ENCODE data around the gene WASHC4.

The WASHC4 gene

DNA sequence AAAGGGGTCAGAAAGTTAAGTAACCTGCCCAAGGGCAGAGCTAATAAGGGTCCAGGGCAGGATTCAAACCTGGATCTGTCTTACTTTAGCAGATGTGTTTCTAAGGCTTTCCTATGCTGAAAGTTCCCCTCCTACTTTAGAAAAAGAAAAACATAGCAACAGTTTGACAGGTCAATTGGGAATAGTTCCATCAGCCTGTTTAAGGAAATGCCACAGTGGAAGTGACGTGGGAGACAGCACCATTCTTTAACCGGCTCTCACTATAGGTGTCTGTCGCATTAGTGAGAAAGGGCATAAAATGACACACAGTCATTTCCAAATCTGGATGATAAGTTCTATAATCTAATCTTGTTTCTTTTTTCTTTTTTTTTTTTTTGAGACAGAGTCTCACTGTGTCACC lies 30.6 kb upstream of the WASHC4 start:
- Histone ChIP-seq H3K4me3 (ENCODE audit: low read depth, low read length) (no peak overlapping the region), H3K36me3 (ENCODE audit: insufficient read depth, low read length) (peaks cover 20% of the 10 kb centered on the region), H2AFZ (ENCODE audit: low read length, unreplicated experiment) (no peak overlapping the region), H3K79me2 (ENCODE audit: control insufficient read depth, insufficient read depth, low read length, unreplicated experiment) (peaks cover 49% of the 10 kb centered on the region), H3K4me1 (ENCODE audit: control insufficient read depth, insufficient read depth, low read length, unreplicated experiment) (peaks cover 30% of the 10 kb centered on the region), H3K27me3 (ENCODE audit: insufficient read depth, low read length) (no peaks in the 10 kb centered on the region), H3K27ac (ENCODE audit: low read depth, low read length) (no peak overlapping the region)

DNA sequence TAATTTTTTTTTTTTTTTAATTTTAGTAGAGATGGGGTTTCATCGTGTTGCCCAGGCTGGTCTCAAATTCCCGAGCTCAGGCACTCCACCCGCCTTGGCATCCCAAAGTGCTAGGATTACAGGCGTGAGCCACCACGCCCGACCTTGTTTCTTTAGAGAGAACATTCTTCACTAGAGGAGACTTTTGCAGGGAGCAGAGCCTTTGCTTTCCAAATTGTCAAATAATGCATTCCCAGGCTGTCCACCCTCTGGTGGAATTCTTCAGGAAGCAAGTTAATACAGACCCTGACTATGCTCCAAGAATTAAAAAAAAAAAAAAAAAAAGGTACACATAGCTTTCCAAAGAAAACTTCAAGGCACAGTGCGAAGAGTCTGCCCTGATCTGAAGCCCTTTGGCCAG lies 30.1 kb upstream of the WASHC4 start:
- Histone ChIP-seq H3K36me3 (ENCODE audit: insufficient read depth, low read length) (peaks cover 18% of the 10 kb centered on the region), H3K4me3 (ENCODE audit: low read depth, low read length) (no peak overlapping the region), H3K4me1 (ENCODE audit: control insufficient read depth, insufficient read depth, low read length, unreplicated experiment) (peaks cover 33% of the 10 kb centered on the region), H3K79me2 (ENCODE audit: control insufficient read depth, insufficient read depth, low read length, unreplicated experiment) (peaks cover 54% of the 10 kb centered on the region), H2AFZ (ENCODE audit: low read length, unreplicated experiment) (no peak overlapping the region), H3K27me3 (ENCODE audit: insufficient read depth, low read length) (no peaks in the 10 kb centered on the region), H3K27ac (ENCODE audit: low read depth, low read length) (no peak overlapping the region)

DNA sequence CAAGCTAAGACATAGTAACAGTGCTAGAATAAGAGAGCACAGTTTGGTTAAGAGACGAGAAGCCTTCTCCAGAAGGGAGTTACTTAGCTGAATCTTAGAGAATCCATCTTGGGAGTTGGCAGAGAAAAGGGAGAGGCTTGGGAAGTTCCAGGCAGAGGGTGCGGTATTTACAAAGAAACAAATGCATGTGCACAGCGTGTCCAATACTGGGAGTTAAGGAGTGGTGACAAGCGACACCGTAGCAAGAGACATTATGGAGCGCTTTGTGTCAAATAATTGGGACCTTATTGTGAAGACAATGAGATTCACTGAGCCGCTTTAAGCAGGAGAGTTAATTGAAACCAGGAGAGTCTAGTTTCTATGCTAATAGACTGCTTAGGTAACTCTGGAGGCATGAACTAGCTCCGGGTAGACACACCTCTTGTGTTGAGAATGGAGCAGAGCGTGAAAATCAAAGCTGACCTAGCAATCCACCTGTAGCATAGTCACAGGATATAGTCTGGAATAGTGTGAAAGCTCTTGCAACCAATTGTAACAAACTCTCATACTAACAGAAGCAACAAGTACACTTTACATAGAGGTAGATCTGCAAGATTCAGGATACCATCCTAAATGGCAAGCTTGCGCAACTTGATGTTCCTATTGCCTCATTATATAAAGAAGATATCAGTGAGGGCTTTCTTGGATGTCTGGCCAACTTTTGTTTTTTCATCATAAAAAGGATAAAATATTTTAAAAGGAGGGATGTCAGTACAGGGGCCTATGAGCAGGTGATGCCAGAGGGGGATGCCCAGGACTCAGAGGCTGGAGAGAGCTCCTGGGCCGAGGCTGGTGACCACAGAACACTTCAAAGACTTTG lies 28.6 kb upstream of the WASHC4 start:
- Histone ChIP-seq H3K4me1 (ENCODE audit: control insufficient read depth, insufficient read depth, low read length, unreplicated experiment) (peaks cover 40% of the 10 kb centered on the region), H3K27ac (ENCODE audit: low read depth, low read length) (no peak overlapping the region), H2AFZ (ENCODE audit: low read length, unreplicated experiment) (no peak overlapping the region), H3K79me2 (ENCODE audit: control insufficient read depth, insufficient read depth, low read length, unreplicated experiment) (peaks cover 62% of the 10 kb centered on the region), H3K4me3 (ENCODE audit: low read depth, low read length) (no peak overlapping the region), H3K36me3 (ENCODE audit: insufficient read depth, low read length) (peaks cover 6% of the 10 kb centered on the region), H3K27me3 (ENCODE audit: insufficient read depth, low read length) (no peaks in the 10 kb centered on the region)

DNA sequence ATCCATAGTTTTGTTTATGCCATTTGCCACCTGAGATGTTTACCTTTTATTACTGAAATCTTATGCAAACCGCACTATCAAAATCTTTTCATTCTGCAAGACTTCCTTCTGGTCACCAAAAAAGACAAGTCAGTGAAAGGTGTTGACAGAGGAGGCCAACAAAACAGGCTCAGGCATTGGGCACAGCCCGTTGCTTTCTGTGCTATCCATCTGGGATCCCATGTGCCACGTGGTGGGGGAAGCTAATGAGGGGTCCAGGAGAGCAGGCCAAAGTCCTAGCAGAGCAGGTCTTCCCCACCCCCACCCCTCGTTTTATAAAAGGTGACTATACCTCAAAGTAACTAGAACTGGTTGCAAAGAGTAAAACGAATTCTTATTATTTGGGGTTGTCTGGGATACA lies 24.5 kb upstream of the WASHC4 start:
- no peaks in the 10 kb centered on the region for H3K27me3 ChIP-seq (ENCODE audit: insufficient read depth, low read length)
- H3K79me2 ChIP-seq (ENCODE audit: control insufficient read depth, insufficient read depth, low read length, unreplicated experiment), result peaks cover 43% of the 10 kb centered on the region
- peaks cover 28% of the 10 kb centered on the region for H3K4me1 ChIP-seq (ENCODE audit: control insufficient read depth, insufficient read depth, low read length, unreplicated experiment)
- H3K36me3 ChIP-seq (ENCODE audit: insufficient read depth, low read length), result peaks cover 5% of the 10 kb centered on the region
- peak overlapping the region; percentile 83 for H2AFZ ChIP-seq (ENCODE audit: low read length, unreplicated experiment)
- peak overlapping the region; percentile 46 for H3K27ac ChIP-seq (ENCODE audit: low read depth, low read length)
- H3K4me3 ChIP-seq (ENCODE audit: low read depth, low read length), result peak overlapping the region; percentile 98

DNA sequence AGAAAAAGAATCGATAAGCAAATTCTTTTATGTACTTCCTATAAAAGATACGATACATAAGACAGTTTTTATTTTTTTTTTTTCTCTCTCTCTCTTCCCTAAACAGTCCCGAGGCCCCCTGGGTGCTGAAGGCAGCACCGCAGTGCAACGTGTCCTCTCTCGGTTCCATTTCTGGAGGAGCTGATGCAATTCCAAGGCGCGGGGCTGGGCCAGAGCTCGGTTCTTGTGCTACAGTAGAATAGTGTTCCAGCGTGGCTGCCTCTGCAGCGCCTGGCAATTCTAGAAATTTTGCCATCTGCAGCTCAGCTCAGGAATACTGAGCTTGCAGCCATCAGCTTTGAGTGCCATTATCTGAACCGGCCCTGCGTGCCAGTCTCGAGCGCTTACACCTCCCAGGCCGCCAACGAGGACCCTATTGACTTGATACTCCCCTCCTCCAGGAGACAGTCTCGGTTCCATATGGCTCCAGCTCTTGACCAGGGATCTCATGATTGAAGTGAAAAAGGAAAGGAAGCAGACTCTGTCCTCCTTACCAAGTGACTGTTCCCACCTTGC lies 23.9 kb upstream of the WASHC4 start:
- Histone ChIP-seq H3K79me2 (ENCODE audit: control insufficient read depth, insufficient read depth, low read length, unreplicated experiment) (peaks cover 37% of the 10 kb centered on the region), H3K27ac (ENCODE audit: low read depth, low read length) (peak overlapping the region; percentile 46), H3K4me3 (ENCODE audit: low read depth, low read length) (peak overlapping the region; percentile 98), H2AFZ (ENCODE audit: low read length, unreplicated experiment) (peak overlapping the region; percentile 83), H3K4me1 (ENCODE audit: control insufficient read depth, insufficient read depth, low read length, unreplicated experiment) (peaks cover 28% of the 10 kb centered on the region), H3K36me3 (ENCODE audit: insufficient read depth, low read length) (peaks cover 5% of the 10 kb centered on the region), H3K27me3 (ENCODE audit: insufficient read depth, low read length) (no peaks in the 10 kb centered on the region)

DNA sequence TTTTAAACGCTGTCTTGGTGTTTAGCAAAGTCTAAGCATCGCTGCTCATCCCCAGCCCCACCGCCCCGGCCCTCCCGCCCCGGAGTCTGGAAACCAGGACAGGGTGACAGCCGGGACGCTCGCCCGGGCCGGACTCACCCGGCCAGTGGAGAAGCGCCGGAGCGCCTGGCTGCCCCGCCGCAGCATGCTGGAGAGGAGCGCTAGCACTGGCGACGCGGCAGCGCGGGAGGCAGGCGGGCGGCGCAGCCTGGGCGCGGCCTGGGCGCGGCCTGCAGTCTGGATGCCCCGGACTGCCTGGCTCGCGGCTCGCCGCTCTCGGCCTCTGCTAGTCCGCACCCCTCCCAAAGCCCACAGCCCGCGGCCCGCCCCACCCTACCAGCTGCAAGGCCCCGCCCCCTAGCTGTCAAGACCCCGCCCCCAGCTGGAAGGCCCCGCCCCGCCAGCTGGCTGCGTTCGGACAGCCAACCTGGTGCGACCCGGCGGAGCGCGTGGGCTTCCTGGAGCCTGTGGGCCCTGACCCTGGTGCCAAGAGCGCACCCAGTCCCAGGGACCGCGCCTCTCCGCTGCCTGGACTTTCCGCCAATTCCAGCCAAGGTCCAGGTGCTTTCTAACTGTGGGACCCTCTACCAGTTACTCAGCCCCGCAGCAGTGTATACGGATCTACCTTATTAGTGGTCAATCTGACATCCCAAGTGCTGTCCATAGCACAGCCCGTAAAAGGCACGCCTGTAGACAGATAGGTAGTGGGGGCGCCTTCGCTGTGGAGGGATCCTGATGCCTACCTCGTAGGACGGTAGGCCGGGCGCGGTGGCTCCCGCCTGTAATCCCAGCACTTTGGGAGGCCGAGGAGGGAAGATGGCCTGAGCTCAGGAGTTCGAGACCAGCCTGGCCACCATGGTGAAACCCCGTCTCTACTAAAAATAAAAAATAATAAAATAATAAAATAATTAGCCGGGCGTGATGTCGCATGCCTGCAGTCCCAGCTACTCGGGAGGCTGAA lies 23.0 kb upstream of the WASHC4 start, which contains the start of gene ALDH1L2:
Gene ALDH1L2 (minus strand): TSS at position 208 of the 1,000 bp plus-strand sequence. CDS start 22 bp downstream, at position 186.
- Histone ChIP-seq H3K27ac (ENCODE audit: low read depth, low read length) (peak within 1 kb of the TSS; percentile 46), H2AFZ (ENCODE audit: low read length, unreplicated experiment) (peak within 1 kb of the TSS; percentile 83), H3K27me3 (ENCODE audit: insufficient read depth, low read length) (no peaks in the 10 kb centered on the region), H3K4me3 (ENCODE audit: low read depth, low read length) (peak within 1 kb of the TSS; percentile 98), H3K79me2 (ENCODE audit: control insufficient read depth, insufficient read depth, low read length, unreplicated experiment) (peaks cover 29% of the 10 kb centered on the region), H3K4me1 (ENCODE audit: control insufficient read depth, insufficient read depth, low read length, unreplicated experiment) (peaks cover 28% of the 10 kb centered on the region), H3K36me3 (ENCODE audit: insufficient read depth, low read length) (peaks cover 5% of the 10 kb centered on the region)

DNA sequence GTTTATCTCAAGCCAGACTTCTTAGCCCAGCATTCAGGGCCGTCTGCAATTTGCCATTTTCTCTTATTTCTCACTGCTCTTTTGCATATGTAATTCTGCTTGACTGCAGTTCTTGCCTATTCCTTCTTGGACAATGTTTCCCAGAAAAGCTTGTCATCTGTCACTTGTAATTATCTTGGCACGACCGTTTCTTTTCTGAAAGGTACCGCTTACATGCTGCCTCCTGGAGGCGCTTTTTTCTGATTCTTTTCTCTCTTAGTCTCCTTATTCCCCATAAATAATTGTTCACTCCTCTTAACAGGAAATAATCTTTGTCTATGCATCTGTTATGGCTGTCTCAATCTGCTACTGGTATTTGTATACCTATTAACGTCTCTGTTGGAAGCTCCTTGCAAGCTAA lies 22.0 kb upstream of the WASHC4 start:
- Histone ChIP-seq H3K79me2 (ENCODE audit: control insufficient read depth, insufficient read depth, low read length, unreplicated experiment) (peaks cover 27% of the 10 kb centered on the region), H2AFZ (ENCODE audit: low read length, unreplicated experiment) (no peak overlapping the region), H3K4me3 (ENCODE audit: low read depth, low read length) (no peak overlapping the region), H3K4me1 (ENCODE audit: control insufficient read depth, insufficient read depth, low read length, unreplicated experiment) (peaks cover 19% of the 10 kb centered on the region), H3K27ac (ENCODE audit: low read depth, low read length) (no peak overlapping the region), H3K36me3 (ENCODE audit: insufficient read depth, low read length) (peaks cover 4% of the 10 kb centered on the region), H3K27me3 (ENCODE audit: insufficient read depth, low read length) (no peaks in the 10 kb centered on the region)

DNA sequence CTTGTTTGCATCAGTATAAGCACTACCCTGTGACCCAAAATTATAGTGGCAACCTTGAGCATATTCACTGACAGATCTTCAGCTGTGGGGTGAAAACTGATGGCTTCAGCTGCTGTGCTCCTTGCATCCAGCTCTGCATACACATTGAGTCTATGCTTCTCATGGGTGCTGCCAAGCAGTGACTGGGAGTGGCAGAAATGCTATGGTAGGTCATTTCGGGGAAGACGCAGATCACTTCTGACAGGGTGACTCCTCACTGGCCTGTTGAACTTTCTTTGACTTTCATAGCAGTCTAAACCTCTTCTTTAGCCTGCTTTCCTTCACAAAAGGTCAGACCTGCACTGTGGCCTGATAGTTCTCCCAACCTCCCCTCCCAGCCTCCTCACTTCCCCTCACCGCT lies 17.7 kb upstream of the WASHC4 start:
- no peak overlapping the region for H2AFZ ChIP-seq (ENCODE audit: low read length, unreplicated experiment)

DNA sequence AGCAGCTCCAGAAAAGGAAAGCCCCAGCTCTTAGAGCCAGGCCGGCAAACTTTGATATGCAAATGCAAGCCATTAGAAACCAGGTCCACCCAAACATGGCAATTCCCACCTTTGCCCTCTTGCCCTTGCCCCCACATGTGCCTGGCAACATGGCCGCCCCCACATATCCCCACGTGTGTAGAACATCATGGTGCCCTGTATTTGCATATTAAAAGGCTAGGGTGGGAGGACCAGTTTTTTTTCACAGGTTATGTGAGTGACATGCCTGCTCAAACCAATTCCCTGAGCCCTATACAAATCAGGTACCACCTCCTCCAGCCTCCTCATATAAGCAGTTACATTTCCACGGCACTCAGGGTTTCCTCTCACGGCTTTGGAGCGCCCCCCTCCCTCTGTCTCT lies 17.2 kb upstream of the WASHC4 start:
- no peak overlapping the region for H3K27ac ChIP-seq (ENCODE audit: low read depth, low read length)
- no peaks in the 10 kb centered on the region for H3K36me3 ChIP-seq (ENCODE audit: insufficient read depth, low read length)
- no peaks in the 10 kb centered on the region for H3K79me2 ChIP-seq (ENCODE audit: control insufficient read depth, insufficient read depth, low read length, unreplicated experiment)
- no peak overlapping the region for H2AFZ ChIP-seq (ENCODE audit: low read length, unreplicated experiment)
- peaks cover 13% of the 10 kb centered on the region; the same call in 1 of the 2 replicates for H3K27me3 ChIP-seq (ENCODE audit: insufficient read depth, low read length)
- no peaks in the 10 kb centered on the region for H3K4me1 ChIP-seq (ENCODE audit: control insufficient read depth, insufficient read depth, low read length, unreplicated experiment)
- H3K4me3 ChIP-seq (ENCODE audit: low read depth, low read length), result no peak overlapping the region

More for the DNA sequence above, 17.7 kb upstream of the WASHC4 start:
- H3K36me3 ChIP-seq (ENCODE audit: insufficient read depth, low read length), result no peaks in the 10 kb centered on the region
- no peaks in the 10 kb centered on the region for H3K4me1 ChIP-seq (ENCODE audit: control insufficient read depth, insufficient read depth, low read length, unreplicated experiment)
- no peaks in the 10 kb centered on the region for H3K79me2 ChIP-seq (ENCODE audit: control insufficient read depth, insufficient read depth, low read length, unreplicated experiment)
- no peak overlapping the region for H3K27ac ChIP-seq (ENCODE audit: low read depth, low read length)
- no peak overlapping the region for H3K4me3 ChIP-seq (ENCODE audit: low read depth, low read length)
- peaks cover 13% of the 10 kb centered on the region; the same call in 1 of the 2 replicates for H3K27me3 ChIP-seq (ENCODE audit: insufficient read depth, low read length)

DNA sequence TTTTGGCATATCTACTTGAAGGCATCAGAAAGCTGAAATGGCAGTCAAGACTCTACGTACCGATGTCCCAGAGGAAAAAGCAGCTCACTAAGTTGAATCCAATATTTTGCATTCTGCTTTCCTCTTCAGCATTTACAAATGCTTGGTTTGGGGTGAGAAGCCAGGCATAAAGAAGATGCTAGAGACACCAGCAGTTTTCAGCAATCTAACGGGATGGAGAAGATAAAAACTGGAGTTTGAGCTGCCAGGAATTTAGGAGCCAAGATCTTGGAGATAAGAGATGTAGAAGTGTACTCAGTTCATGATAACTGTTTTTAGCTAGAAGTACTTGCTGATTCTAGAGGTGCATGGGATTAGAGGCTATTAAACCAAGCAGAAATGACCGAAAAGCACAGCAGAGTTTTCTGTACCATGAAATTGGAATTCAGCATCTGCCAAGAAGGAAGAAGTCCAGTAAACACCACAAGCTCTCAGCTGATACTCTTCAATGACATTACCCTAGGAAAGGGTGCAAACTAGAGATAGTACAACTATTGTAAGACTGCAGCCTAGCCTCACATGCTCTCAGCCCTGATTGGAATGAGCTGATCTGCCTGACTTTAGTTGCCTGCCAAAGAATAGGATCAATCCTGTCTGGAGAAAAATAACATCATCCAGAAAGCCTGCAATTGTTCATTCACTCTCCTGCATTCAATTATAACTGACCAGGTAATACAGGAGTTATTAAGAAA lies 15.9 kb upstream of the WASHC4 start:
- H3K4me1 ChIP-seq (ENCODE audit: control insufficient read depth, insufficient read depth, low read length, unreplicated experiment), result no peaks in the 10 kb centered on the region
- no peak overlapping the region for H3K4me3 ChIP-seq (ENCODE audit: low read depth, low read length)
- no peaks in the 10 kb centered on the region for H3K79me2 ChIP-seq (ENCODE audit: control insufficient read depth, insufficient read depth, low read length, unreplicated experiment)
- no peak overlapping the region for H2AFZ ChIP-seq (ENCODE audit: low read length, unreplicated experiment)
- peaks cover 13% of the 10 kb centered on the region; the same call in 1 of the 2 replicates for H3K27me3 ChIP-seq (ENCODE audit: insufficient read depth, low read length)
- no peaks in the 10 kb centered on the region for H3K36me3 ChIP-seq (ENCODE audit: insufficient read depth, low read length)
- H3K27ac ChIP-seq (ENCODE audit: low read depth, low read length), result no peak overlapping the region

Measured in ACC112 (cell line).